Measurements from ENCODE around the gene IL22RA1. TPM values are rescaled to one million over a fixed set of nuclear protein-coding genes. Genes with fewer than 3 reads are reported as not detected.

Gene IL22RA1
- total and polyA plus RNA-seq, 2 of the 8 experiments (the other 6 are each of a cell fraction or from before 2014, with no cell fraction given) = 0.17 to 0.32 TPM

GRCh38 chr1:24161270-24161669 lies 18.3 kb upstream of the IL22RA1 start (continued):
- TF ChIP-seq CHD7 (IDR thresholded peaks at IDR 0.05; ENCODE audit: insufficient replicate concordance, low read length) (no peak), EZH2 (IDR thresholded peaks at IDR 0.05; ENCODE audit: low read depth, low read length, severe bottlenecking) (no peak), KDM4A (IDR thresholded peaks at IDR 0.05; ENCODE audit: low read depth, low read length, severe bottlenecking) (no peak), SRF (IDR thresholded peaks at IDR 0.05; ENCODE audit: low read depth, low read length) (no peak), SAP30 (IDR thresholded peaks at IDR 0.05; ENCODE audit: insufficient read depth, insufficient replicate concordance, low read length) (no peak), JUN (IDR thresholded peaks at IDR 0.05; ENCODE audit: low read depth, low read length) (no peak), SP2 (IDR thresholded peaks at IDR 0.05; ENCODE audit: low read length) (no peak), SIX5 (IDR thresholded peaks at IDR 0.05; ENCODE audit: low read depth, low read length) (no peak), KDM5A (IDR thresholded peaks at IDR 0.05; ENCODE audit: low read length) (no peak), CTBP2 (IDR thresholded peaks at IDR 0.05; ENCODE audit: borderline replicate concordance, insufficient read depth, insufficient read length, low read length) (no peak), MAX (IDR thresholded peaks at IDR 0.05) (no peak), HDAC6 (IDR thresholded peaks at IDR 0.05; ENCODE audit: low read depth, low read length) (no peak)
